Osteoblast (primary cell): ENCODE measurements around the gene CD3D. TPM values are rescaled to one million over a fixed set of nuclear protein-coding genes. Genes with fewer than 3 reads are reported as not detected.
A peak's percentile ranks its signal among the peaks of the same experiment; 100 is the strongest.

Source experiments
- DNase-seq: peaks from one replicate; pipeline ENCODE4 v3.0.0; 2011; ENCODE audit warnings: low spot score, mixed read lengths; ENCODE audit not compliant: insufficient read length; ENCODE audit errors: missing footprints
- H2AFZ ChIP-seq: 2 replicates; pipeline ENCODE4 v1.6.0; 2011; ENCODE audit warnings: mild to moderate bottlenecking, low read length
- H3K27ac ChIP-seq: 2 replicates; pipeline ENCODE4 v1.5.1; 2011; ENCODE audit warnings: mild to moderate bottlenecking, low read depth, low read length, moderate library complexity
- H3K27me3 ChIP-seq: 2 replicates; pipeline ENCODE4 v1.6.0; 2012; ENCODE audit warnings: mild to moderate bottlenecking, control low read depth, inconsistent platforms, low read length, moderate library complexity; ENCODE audit not compliant: insufficient read depth
- H3K36me3 ChIP-seq: 2 replicates; pipeline ENCODE4 v1.5.1; 2011; ENCODE audit warnings: mild to moderate bottlenecking, low read length, control low read depth, moderate library complexity; ENCODE audit not compliant: insufficient read depth
- H3K4me1 ChIP-seq: 2 replicates; pipeline ENCODE4 v1.5.1; 2011; ENCODE audit warnings: mild to moderate bottlenecking, low read length, control low read depth, moderate library complexity; ENCODE audit not compliant: insufficient read depth
- H3K4me2 ChIP-seq: 2 replicates; pipeline ENCODE4 v1.6.0; 2011; ENCODE audit warnings: mild to moderate bottlenecking, low read length; ENCODE audit not compliant: insufficient read depth
- H3K4me3 ChIP-seq: fragments of 200-600 bp; sonication (generic); 3 replicates; pipeline ENCODE4 v1.5.1; 2012; ENCODE audit warnings: mild to moderate bottlenecking, low read length, inconsistent platforms; ENCODE audit not compliant: insufficient read depth
- H3K79me2 ChIP-seq: 2 replicates; pipeline ENCODE4 v1.6.0; 2012; ENCODE audit warnings: mild to moderate bottlenecking, low read length, control low read depth, inconsistent platforms; ENCODE audit not compliant: insufficient read depth
- H3K9me3 ChIP-seq: 2 replicates; pipeline ENCODE4 v1.5.1; 2011; ENCODE audit warnings: low read depth, low read length, control low read depth
- H4K20me1 ChIP-seq: 2 replicates; pipeline ENCODE4 v1.6.0; 2012; ENCODE audit warnings: mild to moderate bottlenecking, low read length, control low read depth; ENCODE audit not compliant: insufficient read depth
- CTCF ChIP-seq: IDR thresholded peaks from 2 replicates; pipeline ENCODE4 v1.5.1; 2011; ENCODE audit warnings: mild to moderate bottlenecking, low read depth, low read length, moderate library complexity; ENCODE audit errors: extremely low read depth
- small RNA-seq: library from RNA; depleted of rRNA; stranded (forward); fragments of <200 nt; gene quantifications from one replicate; pipeline ENCODE3, GENCODE V24; 2012
- total RNA-seq: library from RNA; depleted of rRNA; stranded (reverse); fragments of >200 nt; gene quantifications from 2 replicates; pipeline ENCODE4 v1.2.3, GENCODE V29; 2012

The CD3D gene
- total RNA-seq, 1 donor: not detected

DNA sequence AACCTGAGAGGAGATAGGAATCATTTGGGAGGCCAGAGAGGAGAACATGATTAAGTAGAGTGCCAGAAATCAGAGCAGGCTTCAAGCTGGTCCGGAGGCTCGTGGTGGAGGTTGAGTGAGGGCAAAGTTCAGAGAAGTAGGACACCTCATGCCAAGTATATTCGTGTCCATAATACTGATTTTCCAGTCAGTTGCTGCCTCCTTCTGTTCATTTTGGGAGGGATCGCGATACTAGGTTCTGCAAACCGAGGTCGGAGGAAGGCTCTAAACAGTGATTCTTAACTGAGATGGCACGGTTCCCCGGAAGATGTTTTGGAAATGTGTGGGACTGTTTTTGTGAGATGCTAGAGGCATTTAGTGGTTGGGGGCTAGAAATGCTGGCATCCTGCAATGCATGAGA, 51.6 kb downstream of the CD3D start:
- Histone ChIP-seq H3K27ac (no peak overlapping the region), H3K4me3 (no peak overlapping the region), H3K36me3 (no peaks in the 10 kb centered on the region), H3K27me3 (peaks cover 11% of the 10 kb centered on the region), H3K4me1 (peaks cover 7% of the 10 kb centered on the region), H3K79me2 (no peaks in the 10 kb centered on the region), H2AFZ (no peak overlapping the region), H3K4me2 (no peak overlapping the region), H3K9me3 (no peaks in the 10 kb centered on the region), H4K20me1 (no peaks in the 10 kb centered on the region)
- DNase-seq: no peak
- peak; percentile 29 for TF ChIP-seq CTCF

- no peak for TF ChIP-seq CTCF
- DNase-seq: no peak
Measured at GRCh38 chr11:118289401-118289800, 53.1 kb downstream of the CD3D start.

More at GRCh38 chr11:118289401-118289800, 53.1 kb downstream of the CD3D start:
- H3K4me3 ChIP-seq: no peak overlapping the region
- no peak overlapping the region for H3K4me2 ChIP-seq
- no peaks in the 10 kb centered on the region for H3K36me3 ChIP-seq
- H3K27ac ChIP-seq: no peak overlapping the region
- H3K9me3 ChIP-seq: no peaks in the 10 kb centered on the region
- H3K4me1 ChIP-seq: peaks cover 7% of the 10 kb centered on the region
- no peak overlapping the region for H2AFZ ChIP-seq
- no peaks in the 10 kb centered on the region for H3K79me2 ChIP-seq
- no peaks in the 10 kb centered on the region for H4K20me1 ChIP-seq
- peaks cover 6% of the 10 kb centered on the region for H3K27me3 ChIP-seq

Small RNA genes within 50 kb of the gene (small RNA-seq; reads per million reads assigned to genes)
- not detected for gene AP001582.1

Other genes with a start within 250 kb of the CD3D start
- under 0.01 and 0.36 TPM in 2 replicates for gene SCN4B, start 189.9 kb downstream of the CD3D start, total RNA-seq
- gene SCN2B, start 166.1 kb downstream of the CD3D start, total RNA-seq: not detected in 2 replicates
- gene JAML, start 117.7 kb downstream of the CD3D start, total RNA-seq: not detected in 2 replicates
- gene MPZL3, start 90.3 kb downstream of the CD3D start, total RNA-seq: 1.5 and 1.8 TPM in 2 replicates
- not detected in 2 replicates for gene MPZL2, start 78.4 kb downstream of the CD3D start, total RNA-seq
- gene CD3E, start 38.0 kb downstream of the CD3D start, total RNA-seq: not detected in 2 replicates
- gene CD3G, start 1.6 kb upstream of the CD3D start, total RNA-seq: not detected in 2 replicates
- 63.0 and 63.4 TPM in 2 replicates for gene UBE4A, start 16.9 kb upstream of the CD3D start, total RNA-seq
- 25.3 and 31.1 TPM in 2 replicates for gene ATP5MG, start 58.9 kb upstream of the CD3D start, total RNA-seq
- 38.4 and 49.5 TPM in 2 replicates for gene KMT2A, start 93.8 kb upstream of the CD3D start, total RNA-seq
- 1.1 and 1.2 TPM in 2 replicates for gene TTC36, start 184.8 kb upstream of the CD3D start, total RNA-seq
- 10.1 and 11.2 TPM in 2 replicates for gene TMEM25, start 188.5 kb upstream of the CD3D start, total RNA-seq
- gene IFT46, start 223.2 kb upstream of the CD3D start, total RNA-seq: 31.8 and 37.7 TPM in 2 replicates
- 162 and 172 TPM in 2 replicates for gene ARCN1, start 229.7 kb upstream of the CD3D start, total RNA-seq